Liver (tissue), 9 donors: ENCODE data around the gene ZRANB1. TPM values are rescaled to one million over a fixed set of nuclear protein-coding genes. Genes with fewer than 3 reads are reported as not detected.
A peak's percentile ranks its signal among the peaks of the same experiment; 100 is the strongest.

Source experiments
- DNase-seq: peaks from one replicate; pipeline ENCODE4 v3.0.0-alpha.2; 2017; ENCODE audit warnings: low spot score
- H3K27ac ChIP-seq, 2 donors: one replicate each; pipeline ENCODE4 v1.7.0; 2013; ENCODE audit warnings: inconsistent platforms in 2 of 2, low read length in 2 of 2, control low read depth in 1 of 2, low read depth in 1 of 2, mild to moderate bottlenecking in 1 of 2
- H3K27me3 ChIP-seq, 4 donors: one replicate each; pipeline versions ENCODE4 v1.6.1 to v1.7.0; 2013; ENCODE audit warnings: low read length in 3 of 4, inconsistent platforms in 1 of 4, mild to moderate bottlenecking in 1 of 4, moderate library complexity in 1 of 4; ENCODE audit not compliant: control insufficient read depth in 4 of 4, insufficient read depth in 4 of 4
- H3K36me3 ChIP-seq, 4 donors: one replicate each; pipeline versions ENCODE4 v1.6.1 to v1.7.0; 2013; ENCODE audit warnings: low read length in 3 of 4, mild to moderate bottlenecking in 3 of 4, low read depth in 1 of 4, moderate library complexity in 1 of 4; ENCODE audit not compliant: control insufficient read depth in 4 of 4, insufficient read depth in 3 of 4
- H3K4me1 ChIP-seq, 4 donors: one replicate each; pipeline versions ENCODE4 v1.6.1 to v1.7.0; 2013; ENCODE audit warnings: low read length in 3 of 4, mild to moderate bottlenecking in 3 of 4, moderate library complexity in 1 of 4; ENCODE audit not compliant: control insufficient read depth in 4 of 4, insufficient read depth in 4 of 4
- H3K4me3 ChIP-seq, 3 donors: one replicate each; pipeline versions ENCODE4 v1.6.1 to v1.7.0; 2013; ENCODE audit warnings: low read length in 3 of 3, control low read depth in 1 of 3, low read depth in 1 of 3, mild to moderate bottlenecking in 1 of 3
- H3K9ac ChIP-seq, 2 donors: one replicate each; pipeline ENCODE4 v1.7.0; 2013; ENCODE audit warnings: low read length in 2 of 2, mild to moderate bottlenecking in 2 of 2, moderate library complexity in 2 of 2, control low read depth in 1 of 2, low read depth in 1 of 2
- H3K9me3 ChIP-seq, 4 donors: one replicate each; pipeline versions ENCODE4 v1.6.1 to v1.7.0; 2013; ENCODE audit warnings: low read length in 3 of 4; ENCODE audit not compliant: control insufficient read depth in 4 of 4
- ATF3 ChIP-seq: IDR thresholded peaks from 2 replicates; pipeline ENCODE4 v1.6.1; 2016; ENCODE audit warnings: antibody characterized with exemption
- EGR1 ChIP-seq, 2 donors: IDR thresholded peaks; 2 replicates each; pipeline ENCODE4 v1.6.1; 2016 to 2018; ENCODE audit warnings: antibody characterized with exemption in 2 of 2, low read depth in 2 of 2
- FOXA1 ChIP-seq: IDR thresholded peaks from 2 replicates; pipeline ENCODE4 v1.6.1; 2016; ENCODE audit warnings: antibody characterized with exemption
- FOXA2 ChIP-seq: IDR thresholded peaks from 2 replicates; pipeline ENCODE4 v1.6.1; 2016; ENCODE audit warnings: antibody characterized with exemption
- GABPA ChIP-seq, 2 donors: IDR thresholded peaks in 1 of 2; conservative IDR thresholded peaks in 1 of 2; 2 replicates each; pipeline ENCODE4 v1.6.1; 2016; ENCODE audit warnings: antibody characterized with exemption in 2 of 2, mild to moderate bottlenecking in 1 of 2, moderate library complexity in 1 of 2
- HNF4A ChIP-seq, 2 donors: conservative IDR thresholded peaks; 2 replicates each; pipeline ENCODE4 v1.6.1; 2016; ENCODE audit warnings: antibody characterized with exemption in 2 of 2, mild to moderate bottlenecking in 2 of 2
- HNF4G ChIP-seq: IDR thresholded peaks from 2 replicates; pipeline ENCODE4 v1.6.1; 2016; ENCODE audit warnings: antibody characterized with exemption
- JUND ChIP-seq, 2 donors: IDR thresholded peaks; 2 replicates each; pipeline ENCODE4 v1.6.1; 2016; ENCODE audit warnings: antibody characterized with exemption in 2 of 2
- MAX ChIP-seq: IDR thresholded peaks from 2 replicates; pipeline ENCODE4 v1.6.1; 2016; ENCODE audit warnings: antibody characterized with exemption
- NR2F2 ChIP-seq: IDR thresholded peaks from 2 replicates; pipeline ENCODE4 v1.6.1; 2016; ENCODE audit warnings: antibody characterized with exemption
- RAD21 ChIP-seq, 2 donors: IDR thresholded peaks; 2 replicates each; pipeline ENCODE4 v1.6.1; 2016; ENCODE audit warnings: antibody characterized with exemption in 2 of 2, mild to moderate bottlenecking in 2 of 2
- REST ChIP-seq: IDR thresholded peaks from 2 replicates; pipeline ENCODE4 v1.6.1; 2016; ENCODE audit warnings: antibody characterized with exemption, mild to moderate bottlenecking
- RXRA ChIP-seq, 2 donors: IDR thresholded peaks; 2 replicates each; pipeline ENCODE4 v1.6.1; 2017 to 2018; ENCODE audit warnings: antibody characterized with exemption in 2 of 2, mild to moderate bottlenecking in 1 of 2
- SP1 ChIP-seq: IDR thresholded peaks from 2 replicates; pipeline ENCODE4 v1.6.1; 2018; ENCODE audit warnings: antibody characterized with exemption, mild to moderate bottlenecking
- TAF1 ChIP-seq: conservative IDR thresholded peaks from 2 replicates; pipeline ENCODE4 v1.6.1; 2016; ENCODE audit warnings: antibody characterized with exemption, mild to moderate bottlenecking
- YY1 ChIP-seq: IDR thresholded peaks from 2 replicates; pipeline ENCODE4 v1.6.1; 2016; ENCODE audit warnings: antibody characterized with exemption, mild to moderate bottlenecking
- ZBTB33 ChIP-seq: IDR thresholded peaks from 2 replicates; pipeline ENCODE4 v1.6.1; 2016; ENCODE audit warnings: antibody characterized with exemption
- WGBS: extraction: QIAGEN DNeasy Blood & Tissue Kit; methylation state at CpG from one replicate; pipeline ENCODE4 v1.1.7; 2013; 5-methylcytosine and 5-hydroxymethylcytosine counted together
- polyA plus RNA-seq, 2 donors: library from polyadenylated mRNA; stranded (reverse) in 1 of 2; unstranded in 1 of 2; fragments of 200-250 nt in 1 of 2; fragments of >200 nt in 1 of 2; fragmentation: Nextera tagmentation in 1 of 2; extraction: Ambion mirVana in 1 of 2; gene quantifications; one replicate each; pipeline versions ENCODE4 v1.2.1 to v1.2.3, GENCODE V29; 2013 to 2015
- total RNA-seq, 2 donors: library from RNA; depleted of rRNA; stranded (reverse); fragments of >200 nt; gene quantifications; one replicate each; pipeline ENCODE4 v1.2.3, GENCODE V29; 2014
- TF ChIP-seq, protein P1 (sequence below): fragments of 150-350 bp; IDR thresholded peaks from 2 replicates; pipeline ENCODE4 v1.5.1; 2017; ENCODE audit warnings: improper control_type of control experiment, low read depth, low read length; ENCODE audit not compliant: missing input control
- donor health status: healthy.
- donor health status: healthy.
- donor health status: healthy.
- donor health status: healthy.
- donor health status: healthy.

The ZRANB1 gene
- total and polyA plus RNA-seq, 4 donors: 6.2 to 32.5 (median 14.4) TPM

DNA sequence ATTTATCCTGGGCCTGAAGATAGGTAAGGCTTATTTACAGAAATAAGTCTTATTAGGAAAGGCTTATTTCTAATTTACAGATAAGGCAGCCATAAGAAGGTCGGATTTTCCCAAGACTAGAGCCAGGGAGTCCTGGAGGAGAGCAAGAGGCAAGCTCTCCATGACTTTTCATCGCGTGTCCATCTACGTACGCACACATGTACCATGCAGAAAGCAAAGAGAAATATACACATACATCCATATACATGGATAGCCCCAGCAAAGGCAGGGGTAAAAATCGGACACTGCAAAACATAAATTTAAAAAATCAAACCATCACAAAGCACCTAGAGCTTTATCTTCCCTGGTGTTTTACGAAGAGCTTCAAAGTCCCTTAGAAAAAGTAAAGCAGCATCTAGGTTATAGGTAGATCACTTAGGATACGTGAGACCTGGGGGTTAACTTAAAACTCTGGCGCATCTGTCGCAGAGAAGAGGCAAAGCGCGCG, 25.8 kb upstream of the ZRANB1 start:
- no peaks in the 10 kb centered on the region for H3K9me3 ChIP-seq
- TF ChIP-seq HNF4A (conservative IDR thresholded peaks at IDR 0.05): no peak
- no peak for TF ChIP-seq NR2F2
- no peak for TF ChIP-seq MAX
- no peak for TF ChIP-seq HNF4G
- peak overlapping the region; percentile 91 to 97 for H3K27ac ChIP-seq
- no peaks in the 10 kb centered on the region for H3K27me3 ChIP-seq
- 2% methylated on average over 13 of the region's 13 CpGs for WGBS
- DNase-seq: no peak
- H3K4me1 ChIP-seq: peaks cover 7 to 54% (median 45%) of the 10 kb centered on the region in 4 donors
- peak overlapping the region; percentile 89 to 99 for H3K9ac ChIP-seq
- H3K4me3 ChIP-seq: peak overlapping the region; percentile 71 to 99 (median 86)
- H3K36me3 ChIP-seq: no peaks in the 10 kb centered on the region

GRCh38 chr10:124916585-124917427, 25.1 kb upstream of the ZRANB1 start:
- H3K9ac ChIP-seq: peak overlapping the region; percentile 89 to 99
- under 1% methylated on average over 126 of the region's 126 CpGs for WGBS
- H3K36me3 ChIP-seq: no peaks in the 10 kb centered on the region
- TF ChIP-seq SP1: peak; percentile 87
- TF ChIP-seq, protein P1, sequence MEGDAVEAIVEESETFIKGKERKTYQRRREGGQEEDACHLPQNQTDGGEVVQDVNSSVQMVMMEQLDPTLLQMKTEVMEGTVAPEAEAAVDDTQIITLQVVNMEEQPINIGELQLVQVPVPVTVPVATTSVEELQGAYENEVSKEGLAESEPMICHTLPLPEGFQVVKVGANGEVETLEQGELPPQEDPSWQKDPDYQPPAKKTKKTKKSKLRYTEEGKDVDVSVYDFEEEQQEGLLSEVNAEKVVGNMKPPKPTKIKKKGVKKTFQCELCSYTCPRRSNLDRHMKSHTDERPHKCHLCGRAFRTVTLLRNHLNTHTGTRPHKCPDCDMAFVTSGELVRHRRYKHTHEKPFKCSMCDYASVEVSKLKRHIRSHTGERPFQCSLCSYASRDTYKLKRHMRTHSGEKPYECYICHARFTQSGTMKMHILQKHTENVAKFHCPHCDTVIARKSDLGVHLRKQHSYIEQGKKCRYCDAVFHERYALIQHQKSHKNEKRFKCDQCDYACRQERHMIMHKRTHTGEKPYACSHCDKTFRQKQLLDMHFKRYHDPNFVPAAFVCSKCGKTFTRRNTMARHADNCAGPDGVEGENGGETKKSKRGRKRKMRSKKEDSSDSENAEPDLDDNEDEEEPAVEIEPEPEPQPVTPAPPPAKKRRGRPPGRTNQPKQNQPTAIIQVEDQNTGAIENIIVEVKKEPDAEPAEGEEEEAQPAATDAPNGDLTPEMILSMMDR: no peak
- no peak for TF ChIP-seq ATF3
- no peak for TF ChIP-seq FOXA1
- no peak for TF ChIP-seq ZBTB33
- no peak for TF ChIP-seq HNF4G
- no peak for TF ChIP-seq HNF4A (conservative IDR thresholded peaks at IDR 0.05)
- TF ChIP-seq RAD21 (IDR thresholded peaks at IDR 0.05): peak in 1 of 2 donors; percentile 31
- no peak for TF ChIP-seq NR2F2
- TF ChIP-seq JUND (IDR thresholded peaks at IDR 0.05): peak in 1 of 2 donors; percentile 44
- no peak for TF ChIP-seq FOXA2
- TF ChIP-seq MAX: no peak
- peak; percentile 92 for TF ChIP-seq REST
- peak; percentile 72 for TF ChIP-seq YY1
- TF ChIP-seq RXRA (IDR thresholded peaks at IDR 0.05): no peak
- no peak for TF ChIP-seq EGR1 (IDR thresholded peaks at IDR 0.05; ENCODE audit: low read depth in 2 of 2)
- peak; percentile 78 for TF ChIP-seq TAF1
- no peak for TF ChIP-seq GABPA (IDR thresholded peaks at IDR 0.05 in 1 of 2, conservative IDR thresholded peaks at IDR 0.05 in 1 of 2)
- peak overlapping the region; percentile 94 to 97 for H3K27ac ChIP-seq
- no peaks in the 10 kb centered on the region for H3K27me3 ChIP-seq
- peaks cover 8 to 54% (median 40%) of the 10 kb centered on the region in 4 donors for H3K4me1 ChIP-seq
- H3K4me3 ChIP-seq: peak overlapping the region; percentile 89 to 99 (median 98)
- peak; percentile 98 for DNase-seq
- no peaks in the 10 kb centered on the region for H3K9me3 ChIP-seq
